Measurements from ENCODE around the gene CDH5. TPM values are rescaled to one million over a fixed set of nuclear protein-coding genes. Genes with fewer than 3 reads are reported as not detected.
"Not testable (repeated sequence)": the region's sequence is repeated elsewhere in the genome, so short reads cannot be mapped to it uniquely, and the experiment has no call there.

The CDH5 gene
- total and polyA plus RNA-seq, 2 of the 8 experiments (the other 6 are each of a cell fraction or from before 2014, with no cell fraction given) = 0.32 TPM

DNA sequence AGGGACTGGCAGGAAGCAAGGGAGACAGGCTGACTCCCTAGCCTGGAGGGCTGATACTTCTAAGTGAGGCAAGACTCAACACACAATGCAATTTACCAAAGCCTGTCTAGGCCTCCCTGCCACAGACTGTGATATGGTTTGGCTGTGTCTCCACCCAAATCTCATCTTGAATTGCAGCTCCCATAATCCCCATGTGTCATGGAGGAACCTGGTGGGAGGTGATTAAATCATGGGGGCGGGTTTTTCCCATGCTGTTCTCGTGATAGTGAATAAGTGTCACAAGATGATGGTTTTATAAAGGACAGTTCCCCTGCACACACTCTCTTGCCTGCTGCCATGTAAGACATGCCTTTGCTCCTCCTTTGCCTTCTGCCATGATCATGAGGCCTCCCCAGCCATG is 35.0 kb upstream of the CDH5 start:
- CTCF ChIA-PET (ENCODE audit: partially characterized antibody) = interaction anchor here (1.0 to 21.2 kb wide), 6 partner anchors 10 to 53 kb away, joined by 3 to 271 read pairs (median 6); no protein-coding TSS in a partner anchor

More for the DNA sequence above, 35.0 kb upstream of the CDH5 start:
- H2BK15ac ChIP-seq (ENCODE audit: low read length); H3K4ac ChIP-seq (replicated peaks; ENCODE audit: insufficient read length, low read depth, low read length); H2BK5ac ChIP-seq (ENCODE audit: low read depth, low read length); H3K79me2 ChIP-seq (ENCODE audit: control insufficient read depth in 1 of 2, insufficient read depth in 2 of 2, low read length in 2 of 2); H3K27me3 ChIP-seq (replicated peaks in 1 of 4; ENCODE audit: control insufficient read depth in 3 of 4, extremely low read depth in 1 of 4, insufficient read depth in 3 of 4, low read length in 3 of 4); DNase-seq (ENCODE audit: low read depth in 1 of 2, low spot score in 2 of 2); H3K56ac ChIP-seq (replicated peaks; ENCODE audit: insufficient read length, low read depth, low read length); H3K9me3 ChIP-seq (ENCODE audit: insufficient read depth in 2 of 2, low read depth in 1 of 2, low read length in 1 of 2); H2BK12ac ChIP-seq (ENCODE audit: low read depth, low read length); H3K4me1 ChIP-seq (replicated peaks in 1 of 4; ENCODE audit: control insufficient read depth in 3 of 4, insufficient read depth in 4 of 4, low read length in 3 of 4); H3K79me1 ChIP-seq (ENCODE audit: low read depth, low read length); H4K91ac ChIP-seq (replicated peaks; ENCODE audit: insufficient read length, low read length); H2BK20ac ChIP-seq (ENCODE audit: low read length); H3K14ac ChIP-seq (ENCODE audit: insufficient read length); H4K8ac ChIP-seq (ENCODE audit: extremely low read depth, insufficient read depth, low read length); H2BK120ac ChIP-seq (replicated peaks; ENCODE audit: low read depth, low read length); H3K27ac ChIP-seq (ENCODE audit: low read depth, low read length); H2AK5ac ChIP-seq (ENCODE audit: low read depth, low read length); H3K36me3 ChIP-seq (ENCODE audit: control insufficient read depth in 2 of 4, insufficient read depth in 4 of 4, low read length in 3 of 4); POLR2A ChIA-PET (ENCODE audit: partially characterized antibody); H3K23me2 ChIP-seq (ENCODE audit: low read depth, low read length); H4K20me1 ChIP-seq (replicated peaks in 1 of 2; ENCODE audit: control insufficient read depth in 1 of 2, insufficient read depth in 2 of 2, low read length in 2 of 2); FAIRE-seq; H4K5ac ChIP-seq (ENCODE audit: insufficient read length, low read depth, low read length); H3K23ac ChIP-seq (ENCODE audit: insufficient read length); H3K18ac ChIP-seq (ENCODE audit: extremely low read depth, low read length); H3K9ac ChIP-seq (replicated peaks in 1 of 4; ENCODE audit: extremely low read depth in 1 of 4, low read depth in 3 of 4, low read length in 3 of 4); H3K4me2 ChIP-seq (ENCODE audit: insufficient read depth in 1 of 2, low read depth in 2 of 2, low read length in 2 of 2); H3K4me3 ChIP-seq (ENCODE audit: extremely low read depth in 1 of 4, insufficient read depth in 2 of 4, low read depth in 3 of 4, low read length in 4 of 4); H2AFZ ChIP-seq (ENCODE audit: low read length): not testable (repeated sequence)
- WGBS, 2 experiments (ENCODE audit: extremely low coverage in 1 of 2, insufficient coverage in 1 of 2, insufficient read length in 1 of 2, insufficient replicate concordance in 2 of 2, low coverage in 1 of 2, low lambda C conversion rate in 2 of 2, missing lambda C conversion rate in 1 of 2) = 98% methylated on average over 2 of the region's 2 CpGs; no CpG with 5 or more reads in 1 of the 2 experiments
